GM12865 (cell line): ENCODE results near the gene TBX5.

Source experiments
- DNase-seq: peaks from one replicate; pipeline ENCODE4 v3.0.0; 2010; ENCODE audit warnings: low read depth
- H3K4me3 ChIP-seq: 2 replicates; pipeline ENCODE4 v1.5.1; 2011; ENCODE audit warnings: mild to moderate bottlenecking, low read depth, low read length, control low read depth
- CTCF ChIP-seq: IDR thresholded peaks from 2 replicates; pipeline ENCODE4 v1.5.1; 2011; ENCODE audit warnings: low read length, control low read depth, low read depth, inconsistent platforms; ENCODE audit not compliant: insufficient read depth; ENCODE audit errors: missing control alignments

The TBX5 gene

DNA sequence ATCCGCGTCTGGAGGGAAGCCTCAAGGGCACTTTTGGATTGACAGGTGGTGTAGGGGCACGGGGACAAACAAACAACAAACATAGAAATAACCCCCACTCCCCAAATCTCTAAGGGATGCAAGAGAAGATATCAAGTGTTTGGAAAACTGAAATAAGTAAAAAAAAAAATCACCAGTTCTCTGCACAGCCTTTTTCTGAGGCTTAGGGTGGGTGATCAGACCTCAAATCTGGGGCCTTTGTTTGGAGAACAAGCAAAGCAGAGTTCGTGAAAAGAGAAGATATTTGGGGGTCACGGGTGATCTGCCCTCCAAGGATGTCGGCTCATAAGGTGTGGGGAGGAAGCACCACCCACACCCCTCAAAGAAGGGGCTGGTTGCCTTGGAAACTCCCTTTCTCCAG lies 10.7 kb downstream of the TBX5 start:
- H3K4me3 ChIP-seq, result no peak overlapping the region
- no peak for DNase-seq
- TF ChIP-seq CTCF, result no peak

GRCh38 chr12:114393569-114393968 lies 12.4 kb downstream of the TBX5 start:
- no peak for TF ChIP-seq CTCF
- no peak for DNase-seq
- no peak overlapping the region for H3K4me3 ChIP-seq

DNA sequence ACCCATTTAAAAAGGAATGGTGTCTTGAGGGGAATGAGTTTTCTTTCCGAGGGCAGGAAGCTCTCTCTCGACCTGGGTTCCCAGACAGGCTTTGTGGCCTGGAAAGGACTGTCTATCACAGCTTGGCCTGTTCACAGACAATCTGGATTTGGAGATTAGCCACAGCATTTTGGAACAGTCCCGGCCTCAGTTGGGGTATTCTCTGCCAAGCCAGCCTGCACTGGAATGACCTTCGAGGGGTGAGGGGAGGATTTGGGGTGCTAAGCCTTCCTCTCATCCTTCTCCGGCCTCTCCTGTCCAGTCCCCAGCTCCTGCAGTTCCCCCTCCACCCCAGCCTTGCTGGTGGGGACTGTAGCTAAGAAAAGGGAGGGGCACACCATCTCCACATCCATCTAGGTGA lies 13.0 kb downstream of the TBX5 start:
- DNase-seq, result no peak
- no peak for TF ChIP-seq CTCF
- H3K4me3 ChIP-seq, result no peak overlapping the region

DNA sequence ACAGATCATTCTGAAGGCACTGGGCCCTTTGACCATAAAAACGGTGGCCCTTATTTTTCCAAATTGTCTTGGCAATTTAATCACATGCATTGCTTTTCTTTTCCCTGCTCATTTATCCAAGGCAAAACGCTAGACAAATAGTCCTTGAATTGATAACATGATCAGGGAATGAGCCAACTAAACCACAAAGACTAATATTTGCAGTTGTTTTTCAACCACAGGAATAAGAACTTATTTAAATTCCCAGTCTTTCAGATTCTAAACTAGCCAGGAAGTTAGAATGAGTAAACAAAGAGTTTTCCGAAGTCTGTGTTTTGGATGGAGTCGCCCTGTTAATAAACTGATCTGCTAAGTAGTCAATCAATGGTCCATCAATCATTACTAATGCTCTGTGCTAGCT lies 14.9 kb downstream of the TBX5 start:
- no peak overlapping the region for H3K4me3 ChIP-seq
- no peak for DNase-seq
- no peak for TF ChIP-seq CTCF

- DNase-seq, result no peak
- no peak for TF ChIP-seq CTCF
- H3K4me3 ChIP-seq, result no peak overlapping the region
Observed at GRCh38 chr12:114384739-114385138, 21.2 kb downstream of the TBX5 start.

- H3K4me3 ChIP-seq, result no peak overlapping the region
- no peak for TF ChIP-seq CTCF
- no peak for DNase-seq
Observed at GRCh38 chr12:114381177-114381576, 24.8 kb downstream of the TBX5 start.

DNA sequence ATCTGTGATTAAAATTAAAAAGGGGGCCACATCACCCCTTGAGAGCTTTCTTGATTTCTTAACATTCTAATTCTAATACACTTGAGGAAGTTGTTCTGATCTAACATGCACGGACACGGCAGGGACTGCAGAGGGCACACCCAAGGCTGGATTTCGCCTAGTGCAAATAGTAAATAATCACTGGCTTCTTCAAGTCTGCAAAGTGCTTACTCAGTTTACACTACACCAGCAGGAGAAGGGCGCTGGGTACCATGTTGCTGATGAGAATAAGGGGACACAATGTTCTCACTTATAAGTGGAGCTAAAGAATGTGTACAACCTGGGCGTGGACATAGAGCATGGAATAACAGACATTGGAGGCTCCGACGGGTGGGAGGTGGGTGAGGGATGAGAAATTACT lies 34.2 kb downstream of the TBX5 start:
- TF ChIP-seq CTCF, result no peak

More for the DNA sequence above, 34.2 kb downstream of the TBX5 start:
- no peak for DNase-seq
- no peak overlapping the region for H3K4me3 ChIP-seq
